OCI-LY1 (cell line): ENCODE results near the gene GLYATL2.

ENCODE experiments used
- H2AFZ ChIP-seq: fragments of 200-600 bp; sonication (generic), shearing (Covaris generic); 2 replicates; pipeline ENCODE4 v1.6.0; 2014; ENCODE audit warnings: antibody characterized with exemption, mild to moderate bottlenecking, low read length
- H3F3A ChIP-seq: fragments of 200-600 bp; sonication (generic), shearing (Covaris generic); 2 replicates; pipeline ENCODE4 v1.6.0; 2014; ENCODE audit warnings: mild to moderate bottlenecking, antibody characterized with exemption, low read length, moderate library complexity; ENCODE audit not compliant: insufficient read depth
- H3K27ac ChIP-seq: fragments of 200-600 bp; sonication (generic); 2 replicates; pipeline ENCODE4 v1.5.1; 2014; ENCODE audit warnings: low read length, mixed run types, mild to moderate bottlenecking, low read depth; ENCODE audit not compliant: poor library complexity, severe bottlenecking
- H3K27me3 ChIP-seq: fragments of 200-600 bp; sonication (generic); 2 replicates; pipeline ENCODE4 v1.6.0; 2014; ENCODE audit warnings: antibody characterized with exemption, mild to moderate bottlenecking, low read length, moderate library complexity; ENCODE audit not compliant: insufficient read depth
- H3K36me3 ChIP-seq: fragments of 200-600 bp; sonication (generic); 2 replicates; pipeline ENCODE4 v1.6.1; 2014; ENCODE audit warnings: mild to moderate bottlenecking, antibody characterized with exemption, low read length, moderate library complexity, mixed read lengths; ENCODE audit not compliant: insufficient read depth
- H3K4me1 ChIP-seq: fragments of 200-600 bp; sonication (generic); 2 replicates; pipeline ENCODE4 v1.5.1; 2014; ENCODE audit warnings: mild to moderate bottlenecking, low read length, moderate library complexity; ENCODE audit not compliant: insufficient read depth, severe bottlenecking
- H3K4me2 ChIP-seq: fragments of 200-600 bp; sonication (generic), shearing (Covaris generic); 2 replicates; pipeline ENCODE4 v1.6.1; 2014; ENCODE audit warnings: low read length
- H3K4me3 ChIP-seq: fragments of 200-600 bp; sonication (generic); 2 replicates; pipeline ENCODE4 v1.5.1; 2014; ENCODE audit warnings: low read length, low read depth, mild to moderate bottlenecking, mixed read lengths; ENCODE audit not compliant: poor library complexity, severe bottlenecking
- H3K79me2 ChIP-seq: fragments of 200-600 bp; shearing (Covaris generic); 2 replicates; pipeline ENCODE4 v1.6.1; 2016; ENCODE audit warnings: mixed run types, low read length, mixed read lengths; ENCODE audit not compliant: insufficient read depth
- H3K9ac ChIP-seq: fragments of 200-600 bp; sonication (generic), shearing (Covaris generic); 2 replicates; pipeline ENCODE4 v1.6.1; 2014; ENCODE audit warnings: mild to moderate bottlenecking, low read length, mixed read lengths
- H3K9me2 ChIP-seq: fragments of 200-600 bp; sonication (generic), shearing (Covaris generic); 2 replicates; pipeline ENCODE4 v1.6.1; 2014; ENCODE audit warnings: low read depth, mild to moderate bottlenecking, low read length, mixed read lengths
- H3K9me3 ChIP-seq: fragments of 200-600 bp; shearing (Covaris generic); 2 replicates; pipeline ENCODE4 v1.6.1; 2014; ENCODE audit warnings: low read length, mixed read lengths
- H4K20me1 ChIP-seq: fragments of 200-600 bp; sonication (generic), shearing (Covaris generic); 2 replicates; pipeline ENCODE4 v1.6.0; 2016; ENCODE audit warnings: mild to moderate bottlenecking, low read length; ENCODE audit not compliant: insufficient read depth
- CTCF ChIP-seq: fragments of 200-600 bp; sonication (generic), shearing (Covaris generic); IDR thresholded peaks from 2 replicates; pipeline ENCODE4 v1.5.1; 2017; ENCODE audit warnings: mild to moderate bottlenecking, antibody characterized with exemption, low read length, moderate library complexity, mixed read lengths
- EZH2 ChIP-seq: fragments of 200-600 bp; sonication (generic), shearing (Covaris generic); IDR thresholded peaks from 2 replicates; pipeline ENCODE4 v1.8.0; 2017; ENCODE audit warnings: borderline replicate concordance, mixed run types, mild to moderate bottlenecking, antibody characterized with exemption, low read length, moderate library complexity, mixed read lengths

GLYATL2 gene

GRCh38 chr11:58837707-58838388, 6.7 kb downstream of the GLYATL2 start:
- Histone ChIP-seq H4K20me1 (no peaks in the 10 kb centered on the region), H3K9me3 (no peaks in the 10 kb centered on the region), H3K27ac (no peak overlapping the region), H3F3A (no peaks in the 10 kb centered on the region), H3K27me3 (no peaks in the 10 kb centered on the region), H3K36me3 (no peaks in the 10 kb centered on the region), H3K79me2 (no peaks in the 10 kb centered on the region), H3K9me2 (no peaks in the 10 kb centered on the region), H3K9ac (no peak overlapping the region), H3K4me1 (no peaks in the 10 kb centered on the region), H3K4me2 (no peak overlapping the region), H3K4me3 (no peak overlapping the region), H2AFZ (no peak overlapping the region)
- TF ChIP-seq CTCF (no peak), EZH2 (no peak)

DNA sequence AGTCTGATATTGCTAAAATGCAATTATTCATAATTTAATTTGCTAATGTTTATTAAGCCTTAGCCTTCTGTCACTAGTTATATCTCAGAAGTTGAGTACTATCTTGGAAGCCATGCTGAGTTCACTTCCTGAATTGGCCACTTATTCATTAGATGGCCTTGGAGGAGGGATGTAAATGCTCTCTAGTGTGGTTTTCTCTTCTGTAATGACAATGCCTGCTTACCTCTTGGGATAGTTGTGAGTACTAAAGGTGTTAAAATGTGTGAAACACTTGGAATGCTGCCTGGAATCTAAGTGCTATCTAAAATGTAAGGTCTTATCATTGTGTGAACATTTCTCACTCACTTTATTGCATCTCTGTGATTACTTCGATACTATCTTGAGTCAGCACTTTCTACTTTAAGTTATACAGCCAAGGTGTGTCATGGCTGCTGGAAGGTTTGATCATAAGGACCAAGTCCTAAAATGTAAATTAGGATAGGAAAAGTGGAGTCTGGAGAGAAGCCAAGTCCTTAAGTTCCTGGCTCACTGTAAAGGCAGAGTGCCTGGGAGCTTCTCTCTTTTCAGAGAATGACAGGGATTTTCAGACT, 12.4 kb downstream of the GLYATL2 start:
- Histone ChIP-seq H4K20me1 (no peaks in the 10 kb centered on the region), H3K9me3 (no peaks in the 10 kb centered on the region), H3F3A (no peaks in the 10 kb centered on the region), H3K4me3 (no peak overlapping the region), H3K27ac (no peak overlapping the region), H3K9me2 (no peaks in the 10 kb centered on the region), H3K27me3 (no peaks in the 10 kb centered on the region), H3K4me1 (no peaks in the 10 kb centered on the region), H3K9ac (no peak overlapping the region), H3K4me2 (no peak overlapping the region), H3K79me2 (no peaks in the 10 kb centered on the region), H3K36me3 (no peaks in the 10 kb centered on the region), H2AFZ (no peak overlapping the region)
- TF ChIP-seq CTCF (no peak), EZH2 (no peak)

DNA sequence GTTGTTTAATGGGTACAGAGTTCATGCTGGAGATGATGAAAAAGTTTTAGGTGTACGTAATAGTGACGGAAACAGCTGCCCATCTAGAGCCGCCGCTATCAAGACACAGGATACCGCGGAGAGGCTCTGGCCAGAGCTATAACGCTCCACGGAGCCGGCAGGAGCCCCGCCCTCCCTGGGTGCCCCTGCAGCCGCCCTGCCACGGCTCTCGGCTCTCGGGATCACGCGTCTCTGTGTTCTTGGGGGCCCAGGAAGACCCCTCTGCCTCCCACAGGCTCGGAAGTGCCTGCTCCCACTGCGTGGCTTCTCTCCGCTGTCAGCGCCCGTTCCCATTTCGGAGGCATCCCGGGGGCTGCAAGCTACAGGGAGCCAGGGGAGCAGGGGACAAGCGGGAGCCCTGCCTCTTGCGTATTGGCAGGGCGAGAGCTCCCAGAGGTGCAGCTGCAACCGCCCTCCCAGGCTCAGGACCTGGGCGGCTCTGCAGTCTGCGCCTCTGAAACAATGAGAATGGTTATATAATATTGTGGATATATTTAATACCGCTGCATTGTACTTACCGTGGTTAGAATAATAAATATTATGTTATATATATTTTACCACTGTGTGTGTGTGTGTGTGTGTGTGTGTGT, 13.7 kb downstream of the GLYATL2 start:
- H3K9me2 ChIP-seq = no peaks in the 10 kb centered on the region
- H3K27ac ChIP-seq = no peak overlapping the region
- H3F3A ChIP-seq = no peaks in the 10 kb centered on the region
- no peaks in the 10 kb centered on the region for H3K79me2 ChIP-seq
- no peaks in the 10 kb centered on the region for H4K20me1 ChIP-seq
- no peak overlapping the region for H2AFZ ChIP-seq
- H3K4me1 ChIP-seq = no peaks in the 10 kb centered on the region
- H3K36me3 ChIP-seq = no peaks in the 10 kb centered on the region
- no peak for TF ChIP-seq EZH2
- TF ChIP-seq CTCF = no peak
- H3K4me2 ChIP-seq = no peak overlapping the region
- H3K27me3 ChIP-seq = no peaks in the 10 kb centered on the region
- H3K4me3 ChIP-seq = no peak overlapping the region
- no peak overlapping the region for H3K9ac ChIP-seq
- no peaks in the 10 kb centered on the region for H3K9me3 ChIP-seq
